GM06990 (cell line): ENCODE data around the gene TMCO1.
"Not testable (repeated sequence)": the region's sequence is repeated elsewhere in the genome, so short reads cannot be mapped to it uniquely, and the experiment has no call there.

Experiments
- DNase-seq: peaks from one replicate; pipeline ENCODE4 v3.0.0-alpha.2; 2011; ENCODE audit not compliant: insufficient read length; ENCODE audit errors: extremely low read depth
- H3K27me3 ChIP-seq: replicated peaks from 2 replicates; pipeline ENCODE4 v1.6.0; 2011; ENCODE audit warnings: low read length; ENCODE audit not compliant: control insufficient read depth, insufficient read depth
- H3K36me3 ChIP-seq: 2 replicates; pipeline ENCODE4 v1.5.1; 2011; ENCODE audit warnings: low read length; ENCODE audit not compliant: control insufficient read depth, insufficient read depth
- H3K4me3 ChIP-seq: replicated peaks from 2 replicates; pipeline ENCODE4 v1.5.1; 2011; ENCODE audit warnings: low read depth, mild to moderate bottlenecking, control low read depth, low read length
- CTCF ChIP-seq: IDR thresholded peaks from 2 replicates; pipeline ENCODE4 v1.5.1; 2011; ENCODE audit warnings: low read length, control low read depth, mild to moderate bottlenecking, inconsistent platforms; ENCODE audit not compliant: insufficient read depth, poor library complexity, severe bottlenecking

TMCO1 gene

DNA sequence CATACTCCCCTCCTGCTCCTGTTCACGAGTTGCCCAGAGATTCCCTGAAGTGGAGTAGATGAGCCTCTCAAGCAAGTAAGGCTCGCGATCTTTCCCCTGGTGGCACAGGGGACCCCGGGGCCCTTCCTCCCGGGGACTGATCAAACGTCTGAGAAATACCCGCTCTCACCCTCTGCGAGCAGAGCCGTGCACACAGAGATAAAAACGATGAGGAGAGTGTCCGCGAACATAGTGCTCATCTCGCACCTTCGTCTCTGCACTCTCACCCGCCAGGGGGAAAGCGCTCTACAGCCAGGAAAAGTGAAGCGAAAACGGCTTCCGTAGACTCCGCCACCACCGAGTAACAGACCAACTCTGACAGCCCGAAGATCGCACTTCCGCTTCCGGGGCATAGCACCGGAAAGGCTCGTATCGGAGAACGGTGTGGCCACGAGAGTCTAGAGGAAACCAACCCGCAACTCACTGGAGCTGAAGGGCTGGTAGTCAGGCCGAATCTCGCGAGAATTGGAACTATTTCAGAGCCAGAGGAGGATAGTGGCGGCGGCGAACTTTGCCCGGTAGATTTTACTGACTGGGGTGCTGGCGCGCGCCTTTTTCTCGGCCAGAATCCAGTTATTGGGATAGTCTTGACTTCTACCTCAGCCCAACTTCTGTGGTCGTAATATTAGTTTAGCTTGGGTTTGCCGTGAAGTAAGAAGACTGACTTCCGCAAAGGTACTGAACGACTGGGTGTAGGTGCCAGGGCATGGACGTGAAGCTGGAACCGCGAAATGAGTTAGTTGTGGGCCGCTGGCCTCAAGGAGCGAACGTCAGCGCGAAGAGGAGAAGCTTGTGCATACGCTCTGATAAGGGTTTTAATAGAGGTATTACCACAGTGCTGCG, at the start of gene TMCO1:
TMCO1 (minus strand) TSS at position 356 of the 882 bp plus-strand sequence; CDS start at position 239, 117 bp downstream.
- no peaks in the 10 kb centered on the region for H3K27me3 ChIP-seq
- peak; percentile 89 for DNase-seq
- H3K36me3 ChIP-seq, result peaks cover 6% of the 10 kb centered on the region
- TF ChIP-seq CTCF, result peak; percentile 34
- peak within 1 kb of the TSS; percentile 79 for H3K4me3 ChIP-seq

GRCh38 chr1:165816826-165817497, 48.3 kb upstream of the TMCO1 start:
- DNase-seq, result no peak
- Histone ChIP-seq H3K36me3 (no peaks in the 10 kb centered on the region), H3K4me3 (no peak overlapping the region), H3K27me3 (no peaks in the 10 kb centered on the region)
- no peak for TF ChIP-seq CTCF

GRCh38 chr1:165816157-165816556, 47.5 kb upstream of the TMCO1 start:
- TF ChIP-seq CTCF, result no peak
- H3K4me3 ChIP-seq, result no peak overlapping the region
- no peaks in the 10 kb centered on the region for H3K36me3 ChIP-seq
- no peaks in the 10 kb centered on the region for H3K27me3 ChIP-seq
- no peak for DNase-seq

- Histone ChIP-seq H3K27me3 (no peaks in the 10 kb centered on the region), H3K36me3 (no peaks in the 10 kb centered on the region), H3K4me3 (no peak overlapping the region)
- TF ChIP-seq CTCF, result no peak
- DNase-seq, result no peak
Observed at GRCh38 chr1:165815725-165816124, 47.1 kb upstream of the TMCO1 start.

GRCh38 chr1:165807613-165808012, 38.9 kb upstream of the TMCO1 start:
- TF ChIP-seq CTCF, result no peak
- no peak for DNase-seq
- H3K4me3 ChIP-seq, result no peak overlapping the region
- no peaks in the 10 kb centered on the region for H3K27me3 ChIP-seq
- H3K36me3 ChIP-seq, result no peaks in the 10 kb centered on the region

GRCh38 chr1:165804513-165804912, 35.8 kb upstream of the TMCO1 start:
- not testable (repeated sequence) for DNase-seq, H3K36me3 ChIP-seq, H3K27me3 ChIP-seq, H3K4me3 ChIP-seq
